Ascending aorta (tissue), 2 donors: ENCODE data around the gene CLEC19A. TPM values are rescaled to one million over a fixed set of nuclear protein-coding genes. Genes with fewer than 3 reads are reported as not detected.

ENCODE experiments used
- DNase-seq, 2 donors: peaks; one replicate each; pipeline ENCODE4 v3.0.0-alpha.2; 2019; ENCODE audit warnings: low spot score in 2 of 2
- H3K27ac ChIP-seq, 2 donors: fragments of 200-600 bp; sonication (generic); one replicate each; pipeline ENCODE4 v1.5.1; 2016 to 2017; ENCODE audit warnings: mild to moderate bottlenecking in 1 of 2
- H3K27me3 ChIP-seq: fragments of 200-600 bp; sonication (generic); one replicate; pipeline ENCODE4 v1.5.1; 2017
- H3K36me3 ChIP-seq, 2 donors: fragments of 200-600 bp; sonication (generic); one replicate each; pipeline ENCODE4 v1.5.1; 2016
- H3K4me1 ChIP-seq, 2 donors: fragments of 200-600 bp; sonication (generic); one replicate each; pipeline ENCODE4 v1.5.1; 2016 to 2017; ENCODE audit warnings: mild to moderate bottlenecking in 1 of 2
- H3K4me3 ChIP-seq, 2 donors: fragments of 200-600 bp; sonication (generic); one replicate each; pipeline ENCODE4 v1.5.1; 2016 to 2017; ENCODE audit warnings: mild to moderate bottlenecking in 1 of 2
- H3K9me3 ChIP-seq, 2 donors: fragments of 200-600 bp; sonication (generic); one replicate each; pipeline ENCODE4 v1.5.1; 2016
- CTCF ChIP-seq, 3 experiments: fragments of 200-600 bp in 2 of 3; fragments of 450-650 bp in 1 of 3; sonication (generic) in 2 of 3; IDR thresholded peaks; one replicate each; pipeline ENCODE4 v1.5.1; 2016 to 2019; ENCODE audit warnings: antibody characterized with exemption in 3 of 3, mild to moderate bottlenecking in 1 of 3, moderate library complexity in 1 of 3
- intact Hi-C: fragments of 100-400 bp; cut with DNase I; formaldehyde crosslinking; loops from one replicate; pipeline ENCODE4 v1.15.1; 2023
- total RNA-seq: library from RNA; depleted of rRNA; stranded (reverse); fragments of >200 nt; gene quantifications from one replicate; pipeline ENCODE4 v1.1.0, GENCODE V29; 2016

CLEC19A gene
- total RNA-seq, 1 donor from 2014 or later: not detected

GRCh38 chr16:19359556-19359955 lies 74.0 kb downstream of the CLEC19A start:
- Histone ChIP-seq H3K27ac (no peak overlapping the region), H3K4me3 (no peak overlapping the region), H3K9me3 (no peaks in the 10 kb centered on the region), H3K36me3 (no peaks in the 10 kb centered on the region), H3K27me3 (no peaks in the 10 kb centered on the region), H3K4me1 (no peaks in the 10 kb centered on the region)
- TF ChIP-seq CTCF (IDR thresholded peaks at IDR 0.05): no peak
- intact Hi-C loops: no loop called here
- no peak for DNase-seq

Other genes with a start within 250 kb of the CLEC19A start
- gene COQ7, start 218.1 kb upstream of the CLEC19A start, total RNA-seq: 3.1 TPM
- 94.5 TPM for gene ITPRIPL2, start 171.8 kb upstream of the CLEC19A start, total RNA-seq
- gene SYT17, start 117.5 kb upstream of the CLEC19A start, total RNA-seq: 2.4 TPM
- not detected for gene TMC5, start 132.2 kb downstream of the CLEC19A start, total RNA-seq
- 27.4 TPM for gene GDE1, start 236.4 kb downstream of the CLEC19A start, total RNA-seq
- 6.1 TPM for gene CCP110, start 238.2 kb downstream of the CLEC19A start, total RNA-seq